ENCODE data around the gene INSM2.

INSM2 gene

GRCh38 chr14:35519986-35520385 is 14.0 kb upstream of the INSM2 start:
- no CpG with 5 or more reads among the region's 2 CpGs for WGBS
- H3K4me1 ChIP-seq (ENCODE audit: insufficient read depth, low read length): no peaks in the 10 kb centered on the region
- no peak overlapping the region for H3K9ac ChIP-seq (ENCODE audit: low read depth, low read length)
- H3K9me3 ChIP-seq (ENCODE audit: insufficient read depth, low read depth, low read length): no peaks in the 10 kb centered on the region
- H3K36me3 ChIP-seq (ENCODE audit: insufficient read depth, low read length): no peaks in the 10 kb centered on the region
- no peaks in the 10 kb centered on the region for H3K27me3 ChIP-seq (ENCODE audit: insufficient read depth, low read length)
- H3K27ac ChIP-seq (ENCODE audit: low read depth, low read length): no peak overlapping the region
- no peak overlapping the region for H3K4me3 ChIP-seq (ENCODE audit: low read length)

GRCh38 chr14:35525695-35526094 is 8.3 kb upstream of the INSM2 start:
- no peak overlapping the region for H3K27ac ChIP-seq (ENCODE audit: low read depth, low read length)
- peaks cover 32% of the 10 kb centered on the region for H3K27me3 ChIP-seq (ENCODE audit: insufficient read depth, low read length)
- H3K4me1 ChIP-seq (ENCODE audit: insufficient read depth, low read length): no peaks in the 10 kb centered on the region
- no peaks in the 10 kb centered on the region for H3K9me3 ChIP-seq (ENCODE audit: insufficient read depth, low read depth, low read length)
- H3K4me3 ChIP-seq (ENCODE audit: low read length): no peak overlapping the region
- WGBS: 84% methylated on average over 3 of the region's 3 CpGs
- H3K36me3 ChIP-seq (ENCODE audit: insufficient read depth, low read length): no peaks in the 10 kb centered on the region
- H3K9ac ChIP-seq (ENCODE audit: low read depth, low read length): no peak overlapping the region

GRCh38 chr14:35526962-35527361 is 7.0 kb upstream of the INSM2 start:
- no CpG with 5 or more reads among the region's 2 CpGs for WGBS

GRCh38 chr14:35531960-35532747 is 1.8 kb upstream of the INSM2 start:
- H3K27me3 ChIP-seq (ENCODE audit: insufficient read depth, low read length): peaks cover 96% of the 10 kb centered on the region
- no peaks in the 10 kb centered on the region for H3K36me3 ChIP-seq (ENCODE audit: insufficient read depth, low read length)
- H3K4me3 ChIP-seq (ENCODE audit: low read length): no peak overlapping the region
- H3K9me3 ChIP-seq (ENCODE audit: insufficient read depth, low read depth, low read length): no peaks in the 10 kb centered on the region
- WGBS: 73% methylated on average over 1 of the region's 1 CpG
- H3K9ac ChIP-seq (ENCODE audit: low read depth, low read length): no peak overlapping the region
- H3K27ac ChIP-seq (ENCODE audit: low read depth, low read length): no peak overlapping the region
- H3K4me1 ChIP-seq (ENCODE audit: insufficient read depth, low read length): no peaks in the 10 kb centered on the region

More at GRCh38 chr14:35526962-35527361, 7.0 kb upstream of the INSM2 start:
- Histone ChIP-seq H3K27ac (ENCODE audit: low read depth, low read length) (no peak overlapping the region), H3K4me1 (ENCODE audit: insufficient read depth, low read length) (no peaks in the 10 kb centered on the region), H3K9me3 (ENCODE audit: insufficient read depth, low read depth, low read length) (no peaks in the 10 kb centered on the region), H3K36me3 (ENCODE audit: insufficient read depth, low read length) (no peaks in the 10 kb centered on the region), H3K4me3 (ENCODE audit: low read length) (no peak overlapping the region), H3K9ac (ENCODE audit: low read depth, low read length) (no peak overlapping the region), H3K27me3 (ENCODE audit: insufficient read depth, low read length) (peaks cover 44% of the 10 kb centered on the region)

- Histone ChIP-seq H3K9ac (ENCODE audit: low read depth, low read length) (0 out of 2 replicates have a peak overlapping the region, but pooled peaks have one; percentile 2), H3K4me1 (ENCODE audit: insufficient read depth, low read length) (no peaks in the 10 kb centered on the region), H3K27ac (ENCODE audit: low read depth, low read length) (no peak overlapping the region), H3K27me3 (ENCODE audit: insufficient read depth, low read length) (peaks cover 100% of the 10 kb centered on the region), H3K36me3 (ENCODE audit: insufficient read depth, low read length) (no peaks in the 10 kb centered on the region), H3K4me3 (ENCODE audit: low read length) (peak overlapping the region; percentile 73), H3K9me3 (ENCODE audit: insufficient read depth, low read depth, low read length) (no peaks in the 10 kb centered on the region)
- 37% methylated on average over 4 of the region's 6 CpGs for WGBS
These were observed 1.1 kb upstream of the INSM2 start for GRCh38 chr14:35532783-35533356.

GRCh38 chr14:35534208-35534872 is 376 bp downstream of the INSM2 start:
- Histone ChIP-seq H3K27ac (ENCODE audit: low read depth, low read length) (no peak overlapping the region), H3K4me3 (ENCODE audit: low read length) (peak overlapping the region; percentile 73), H3K4me1 (ENCODE audit: insufficient read depth, low read length) (no peaks in the 10 kb centered on the region), H3K27me3 (ENCODE audit: insufficient read depth, low read length) (peaks cover 88% of the 10 kb centered on the region), H3K9ac (ENCODE audit: low read depth, low read length) (no peak overlapping the region), H3K9me3 (ENCODE audit: insufficient read depth, low read depth, low read length) (no peaks in the 10 kb centered on the region), H3K36me3 (ENCODE audit: insufficient read depth, low read length) (no peaks in the 10 kb centered on the region)
- WGBS: 3% methylated on average over 77 of the region's 77 CpGs

- no peaks in the 10 kb centered on the region for H3K4me1 ChIP-seq (ENCODE audit: insufficient read depth, low read length)
- no peaks in the 10 kb centered on the region for H3K9me3 ChIP-seq (ENCODE audit: insufficient read depth, low read depth, low read length)
- WGBS: 3% methylated on average over 55 of the region's 55 CpGs
- H3K36me3 ChIP-seq (ENCODE audit: insufficient read depth, low read length): no peaks in the 10 kb centered on the region
- H3K27me3 ChIP-seq (ENCODE audit: insufficient read depth, low read length): peaks cover 82% of the 10 kb centered on the region
- peak overlapping the region; percentile 73 for H3K4me3 ChIP-seq (ENCODE audit: low read length)
- no peak overlapping the region for H3K9ac ChIP-seq (ENCODE audit: low read depth, low read length)
- H3K27ac ChIP-seq (ENCODE audit: low read depth, low read length): no peak overlapping the region
These were observed 1.0 kb downstream of the INSM2 start for GRCh38 chr14:35534873-35535482.

GRCh38 chr14:35535483-35536112 is 1.6 kb downstream of the INSM2 start:
- H3K9ac ChIP-seq (ENCODE audit: low read depth, low read length): no peak overlapping the region
- H3K9me3 ChIP-seq (ENCODE audit: insufficient read depth, low read depth, low read length): no peaks in the 10 kb centered on the region
- H3K4me3 ChIP-seq (ENCODE audit: low read length): peak overlapping the region; percentile 73
- no peaks in the 10 kb centered on the region for H3K36me3 ChIP-seq (ENCODE audit: insufficient read depth, low read length)
- 7% methylated on average over 36 of the region's 37 CpGs for WGBS
- no peak overlapping the region for H3K27ac ChIP-seq (ENCODE audit: low read depth, low read length)
- no peaks in the 10 kb centered on the region for H3K4me1 ChIP-seq (ENCODE audit: insufficient read depth, low read length)
- H3K27me3 ChIP-seq (ENCODE audit: insufficient read depth, low read length): peaks cover 76% of the 10 kb centered on the region

- Histone ChIP-seq H3K36me3 (ENCODE audit: insufficient read depth, low read length) (no peaks in the 10 kb centered on the region), H3K9ac (ENCODE audit: low read depth, low read length) (no peak overlapping the region), H3K9me3 (ENCODE audit: insufficient read depth, low read depth, low read length) (no peaks in the 10 kb centered on the region), H3K27me3 (ENCODE audit: insufficient read depth, low read length) (peaks cover 32% of the 10 kb centered on the region), H3K27ac (ENCODE audit: low read depth, low read length) (no peak overlapping the region), H3K4me3 (ENCODE audit: low read length) (no peak overlapping the region), H3K4me1 (ENCODE audit: insufficient read depth, low read length) (no peaks in the 10 kb centered on the region)
- 90% methylated on average over 2 of the region's 2 CpGs for WGBS
These were observed 6.0 kb downstream of the INSM2 start for GRCh38 chr14:35539969-35540368.

GRCh38 chr14:35543006-35543405 is 9.0 kb downstream of the INSM2 start:
- Histone ChIP-seq H3K36me3 (ENCODE audit: insufficient read depth, low read length) (no peaks in the 10 kb centered on the region), H3K4me1 (ENCODE audit: insufficient read depth, low read length) (no peaks in the 10 kb centered on the region), H3K9ac (ENCODE audit: low read depth, low read length) (no peak overlapping the region), H3K27me3 (ENCODE audit: insufficient read depth, low read length) (peaks cover 2% of the 10 kb centered on the region; the same call in 1 of the 2 replicates), H3K27ac (ENCODE audit: low read depth, low read length) (no peak overlapping the region), H3K4me3 (ENCODE audit: low read length) (no peak overlapping the region), H3K9me3 (ENCODE audit: insufficient read depth, low read depth, low read length) (no peaks in the 10 kb centered on the region)
- WGBS: 95% methylated on average over 4 of the region's 5 CpGs

Data from HUES64 (cell line).